Stimulated activated CD8-positive, alpha-beta memory T cell treated with anti-CD3 and anti-CD28 coated beads, Interleukin-4, amount 100 ng/mL, for 48 hours (primary cell): ENCODE data around the gene NUP93.
"Not testable (repeated sequence)": the region's sequence is repeated elsewhere in the genome, so short reads cannot be mapped to it uniquely, and the experiment has no call there.

Source experiments
- DNase-seq: peaks from one replicate; pipeline ENCODE4 v3.0.0-alpha.2; 2020

The NUP93 gene

GRCh38 chr16:56783344-56783743 lies 53.4 kb downstream of the NUP93 start:
- DNase-seq = no peak

- DNase-seq = no peak
Observed at GRCh38 chr16:56785317-56785716, 55.4 kb downstream of the NUP93 start.

GRCh38 chr16:56787167-56787566 lies 57.2 kb downstream of the NUP93 start:
- no peak for DNase-seq

GRCh38 chr16:56788435-56788834 lies 58.5 kb downstream of the NUP93 start:
- no peak for DNase-seq

- peak; percentile 29 for DNase-seq
Observed at GRCh38 chr16:56789360-56789759, 59.4 kb downstream of the NUP93 start.

GRCh38 chr16:56792967-56793366 lies 63.0 kb downstream of the NUP93 start:
- DNase-seq = no peak

GRCh38 chr16:56793492-56793891 lies 63.6 kb downstream of the NUP93 start:
- DNase-seq = no peak

- DNase-seq = no peak
Observed at GRCh38 chr16:56795011-56795410, 65.1 kb downstream of the NUP93 start.

GRCh38 chr16:56797038-56797437 lies 67.1 kb downstream of the NUP93 start:
- not testable (repeated sequence) for DNase-seq

- no peak for DNase-seq
Observed at GRCh38 chr16:56797861-56798260, 67.9 kb downstream of the NUP93 start.

- DNase-seq = no peak
Observed at GRCh38 chr16:56798955-56799354, 69.0 kb downstream of the NUP93 start.

- DNase-seq = no peak
Observed at GRCh38 chr16:56800355-56800754, 70.4 kb downstream of the NUP93 start.

GRCh38 chr16:56801762-56802161 lies 71.8 kb downstream of the NUP93 start:
- DNase-seq = no peak

- no peak for DNase-seq
Observed at GRCh38 chr16:56807011-56807675, 77.2 kb downstream of the NUP93 start.

GRCh38 chr16:56807676-56808067 lies 77.7 kb downstream of the NUP93 start:
- DNase-seq = not testable (repeated sequence)

GRCh38 chr16:56810954-56811353 lies 81.0 kb downstream of the NUP93 start:
- no peak for DNase-seq

- DNase-seq = not testable (repeated sequence)
Observed at GRCh38 chr16:56811602-56812001, 81.7 kb downstream of the NUP93 start.

- DNase-seq = no peak
Observed at GRCh38 chr16:56812884-56813283, 83.0 kb downstream of the NUP93 start.

- DNase-seq = no peak
Observed at GRCh38 chr16:56814537-56815432, 84.9 kb downstream of the NUP93 start.

- no peak for DNase-seq
Observed at GRCh38 chr16:56815721-56816120, 85.8 kb downstream of the NUP93 start.

GRCh38 chr16:56817056-56817455 lies 87.1 kb downstream of the NUP93 start:
- DNase-seq = no peak

GRCh38 chr16:56817938-56818337 lies 88.0 kb downstream of the NUP93 start:
- DNase-seq = no peak

GRCh38 chr16:56823081-56823733 lies 93.3 kb downstream of the NUP93 start:
- no peak for DNase-seq

GRCh38 chr16:56824331-56824730 lies 94.4 kb downstream of the NUP93 start:
- DNase-seq = no peak
